Stimulated activated CD8-positive, alpha-beta memory T cell treated with anti-CD3 and anti-CD28 coated beads, Interleukin-4, amount 100 ng/mL, for 4 hours (primary cell): ENCODE results near the gene OR1J2.

Experiments
- DNase-seq, 2 donors: peaks; one replicate each; pipeline ENCODE4 v3.0.0-alpha.2; 2020; ENCODE audit warnings: low read depth in 2 of 2, low spot score in 1 of 2

OR1J2 gene

DNA sequence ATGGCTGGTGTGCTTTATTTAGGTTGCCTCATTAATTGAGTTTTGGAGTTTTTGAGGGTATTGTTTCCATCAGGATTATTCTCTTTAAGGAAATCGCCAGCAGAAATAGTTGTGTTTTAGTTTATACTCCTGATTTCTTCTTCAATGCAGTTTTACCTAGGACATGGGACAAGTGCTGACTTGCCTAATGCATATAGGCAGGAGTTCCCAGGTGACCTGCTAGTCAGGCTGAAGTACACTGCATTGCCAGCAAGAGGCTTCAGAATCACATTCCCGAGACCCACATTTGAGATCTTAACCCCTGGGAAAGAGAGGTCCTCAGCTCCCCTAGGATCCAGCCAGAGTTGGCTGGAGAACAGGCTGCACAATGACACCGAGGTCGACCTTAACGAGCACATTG, 40.8 kb downstream of the OR1J2 start:
- no peak for DNase-seq

- no peak for DNase-seq
Observed at GRCh38 chr9:122552812-122553211, 42.2 kb downstream of the OR1J2 start, which contains the start of gene OR1N2. TSS of gene OR1N2 (plus strand) at chr9:122553112. CDS start at chr9:122553212, 100 bp downstream.
